RCC 7860 (cell line): ENCODE data around the gene CDH5.

ENCODE experiments used
- DNase-seq: peaks from one replicate; pipeline ENCODE4 v3.0.0-alpha.2; 2015; ENCODE audit warnings: low spot score
- FAIRE-seq: peaks from 2 replicates; lab custom pipeline; 2012; peaks lifted over from hg19 to GRCh38; lab: Jason Lieb, UNC

CDH5 gene

DNA sequence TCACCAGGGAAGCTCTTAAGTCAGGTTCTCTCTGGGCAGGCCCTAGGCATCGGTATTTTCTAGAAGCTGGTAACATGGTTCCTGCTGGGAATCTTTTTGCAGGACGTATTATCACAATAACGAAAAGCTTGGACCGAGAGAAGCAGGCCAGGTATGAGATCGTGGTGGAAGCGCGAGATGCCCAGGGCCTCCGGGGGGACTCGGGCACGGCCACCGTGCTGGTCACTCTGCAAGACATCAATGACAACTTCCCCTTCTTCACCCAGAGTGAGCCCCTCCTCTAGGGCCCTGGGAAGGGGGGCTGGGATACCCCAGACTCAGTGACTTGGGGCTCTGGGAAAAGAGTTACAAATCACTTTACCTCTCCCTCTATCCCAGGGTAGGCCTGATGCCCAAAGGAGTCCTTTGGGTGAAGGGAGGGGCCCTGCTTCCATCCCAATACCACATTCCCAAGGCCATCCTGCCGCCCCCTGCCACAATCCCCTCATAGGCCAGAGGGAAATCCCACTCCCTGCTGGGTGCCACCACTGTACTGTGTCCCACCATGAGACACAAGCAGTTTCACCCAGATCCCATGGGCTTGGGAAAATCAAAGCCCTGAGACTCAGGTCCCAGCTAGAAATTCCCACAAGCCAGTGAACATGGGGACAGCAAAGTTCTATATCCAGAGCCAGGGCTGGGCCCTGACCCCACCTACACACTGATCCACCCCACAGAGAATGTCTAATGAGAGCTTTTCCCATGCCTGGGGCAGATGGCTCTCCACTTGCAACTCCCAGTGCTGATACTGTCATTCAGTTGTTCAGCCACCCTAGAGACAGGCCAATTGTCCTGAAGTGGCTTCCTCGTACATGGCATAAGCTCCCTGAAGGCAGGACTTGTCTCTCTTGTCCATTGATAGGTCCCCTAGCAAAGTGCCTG is 23.0 kb downstream of the CDH5 start:
- DNase-seq (no peak), FAIRE-seq (no peak)

DNA sequence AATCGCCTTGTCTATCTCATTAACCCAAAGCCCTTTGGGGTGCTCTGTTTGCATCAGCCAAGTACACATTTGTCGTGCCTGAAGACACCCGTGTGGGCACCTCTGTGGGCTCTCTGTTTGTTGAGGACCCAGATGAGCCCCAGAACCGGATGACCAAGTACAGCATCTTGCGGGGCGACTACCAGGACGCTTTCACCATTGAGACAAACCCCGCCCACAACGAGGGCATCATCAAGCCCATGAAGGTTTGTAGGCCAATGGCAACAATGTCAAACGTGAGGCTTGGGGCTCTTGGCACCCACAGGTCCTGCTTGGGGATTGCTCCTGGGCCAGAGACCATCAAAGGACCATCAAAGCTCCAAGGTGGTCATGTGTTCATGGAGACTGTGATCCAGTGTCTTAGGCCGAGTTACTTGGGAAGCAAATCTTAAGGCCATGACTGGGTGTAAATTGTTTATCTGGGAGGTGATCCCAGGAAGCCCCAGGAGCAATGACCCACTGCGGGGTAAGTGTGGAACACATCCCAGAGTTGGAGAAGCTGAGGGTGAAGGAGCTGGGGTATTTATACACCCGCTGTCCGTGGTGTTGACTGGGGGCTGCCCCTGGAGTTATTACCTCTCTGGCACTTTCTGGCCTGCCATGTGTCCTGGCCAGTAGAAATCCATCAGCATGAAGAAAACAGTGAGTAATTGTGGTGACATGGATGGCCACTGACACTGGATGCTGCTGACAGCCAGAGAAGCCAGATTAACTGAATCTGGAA is 24.0 kb downstream of the CDH5 start:
- DNase-seq (no peak), FAIRE-seq (no peak)

DNA sequence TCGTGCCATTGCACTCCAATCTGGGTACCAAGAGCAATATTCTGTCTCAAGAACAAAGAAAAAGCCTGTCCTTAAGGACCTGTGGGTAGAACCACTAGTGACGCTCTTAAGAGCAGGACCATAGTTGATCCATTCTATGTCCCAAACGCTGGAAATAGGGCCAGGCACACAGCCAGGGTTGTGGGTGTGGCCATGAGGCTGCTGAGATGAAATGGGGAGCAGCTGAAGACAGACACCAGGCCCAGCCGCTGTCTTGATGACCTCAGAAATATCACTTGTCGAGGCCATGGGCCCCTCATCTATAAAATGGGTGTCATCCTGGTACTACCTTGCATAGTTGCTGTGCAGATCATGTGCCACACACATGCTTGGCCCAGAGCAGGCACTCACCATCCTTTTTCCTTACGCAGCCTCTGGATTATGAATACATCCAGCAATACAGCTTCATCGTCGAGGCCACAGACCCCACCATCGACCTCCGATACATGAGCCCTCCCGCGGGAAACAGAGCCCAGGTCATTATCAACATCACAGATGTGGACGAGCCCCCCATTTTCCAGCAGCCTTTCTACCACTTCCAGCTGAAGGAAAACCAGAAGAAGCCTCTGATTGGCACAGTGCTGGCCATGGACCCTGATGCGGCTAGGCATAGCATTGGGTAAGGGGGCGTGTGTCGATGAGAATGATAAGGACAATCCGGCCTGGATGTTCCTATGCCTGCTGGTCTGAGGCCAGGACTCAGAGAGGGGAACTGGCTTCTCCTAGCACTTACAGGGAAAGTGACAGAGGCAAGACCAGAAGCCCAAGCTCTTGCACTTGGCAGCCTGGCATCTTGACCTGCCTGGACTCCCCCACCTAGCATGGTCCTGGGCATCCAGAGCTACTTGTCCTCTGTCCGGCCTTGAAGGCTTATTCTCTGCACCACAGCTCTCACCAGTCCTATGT is 25.5 kb downstream of the CDH5 start:
- no peak for FAIRE-seq
- no peak for DNase-seq

DNA sequence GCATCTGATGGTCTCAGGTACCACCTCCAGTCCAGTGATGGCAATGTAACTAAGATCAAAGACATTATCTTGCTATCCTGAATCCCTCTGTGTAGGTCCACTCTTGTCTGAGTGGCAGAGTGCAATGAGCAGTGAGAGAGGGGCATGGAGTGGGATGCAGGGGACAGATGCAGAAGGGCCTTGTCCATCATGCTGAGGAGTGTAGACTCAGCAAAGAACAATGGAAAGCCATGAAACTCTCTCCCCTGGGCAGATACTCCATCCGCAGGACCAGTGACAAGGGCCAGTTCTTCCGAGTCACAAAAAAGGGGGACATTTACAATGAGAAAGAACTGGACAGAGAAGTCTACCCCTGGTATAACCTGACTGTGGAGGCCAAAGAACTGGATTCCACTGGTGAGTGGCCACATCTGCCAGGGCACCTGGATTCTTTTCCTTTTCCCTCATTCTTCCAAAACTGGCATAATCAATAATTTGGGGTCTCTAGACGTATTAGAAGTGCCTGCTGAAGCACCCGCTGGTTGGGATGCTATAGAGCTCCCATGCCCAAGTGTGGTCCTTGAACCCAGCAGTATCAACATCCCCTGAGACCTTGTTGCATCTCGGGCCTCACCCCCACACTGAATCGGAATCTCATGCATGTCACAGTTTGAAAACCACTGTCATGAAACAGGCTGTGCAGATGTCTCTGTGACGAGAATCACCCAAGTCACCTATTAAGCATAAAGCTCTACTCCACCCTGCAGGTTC is 29.5 kb downstream of the CDH5 start:
- FAIRE-seq (no peak), DNase-seq (no peak)

DNA sequence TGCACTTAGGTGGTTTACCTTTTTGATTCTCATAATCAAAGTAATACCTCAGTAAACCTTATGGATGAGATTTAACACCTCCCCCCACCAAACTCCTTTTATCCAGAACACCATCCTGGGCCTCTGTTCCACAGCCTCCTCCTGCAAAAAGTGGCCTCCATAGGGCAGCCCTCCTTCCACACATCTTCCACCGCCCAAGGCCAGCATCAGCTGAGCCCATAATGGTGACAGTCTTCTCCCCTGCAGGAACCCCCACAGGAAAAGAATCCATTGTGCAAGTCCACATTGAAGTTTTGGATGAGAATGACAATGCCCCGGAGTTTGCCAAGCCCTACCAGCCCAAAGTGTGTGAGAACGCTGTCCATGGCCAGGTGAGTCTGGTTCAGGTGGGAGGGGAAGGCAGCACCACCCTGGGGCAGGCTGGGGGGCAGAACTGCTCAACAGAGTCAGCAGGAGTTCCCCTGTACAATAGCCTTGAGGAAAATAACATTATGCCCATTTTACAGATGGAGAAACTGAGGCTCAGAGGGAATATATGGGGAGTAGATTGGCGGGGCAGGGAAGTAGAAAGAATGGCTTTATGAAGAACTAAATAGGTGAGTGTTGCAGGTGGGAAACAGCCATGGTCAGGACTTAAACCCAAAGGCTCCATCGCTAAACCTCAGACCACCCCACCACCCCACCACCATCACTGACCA is 31.4 kb downstream of the CDH5 start:
- FAIRE-seq (no peak), DNase-seq (no peak)

DNA sequence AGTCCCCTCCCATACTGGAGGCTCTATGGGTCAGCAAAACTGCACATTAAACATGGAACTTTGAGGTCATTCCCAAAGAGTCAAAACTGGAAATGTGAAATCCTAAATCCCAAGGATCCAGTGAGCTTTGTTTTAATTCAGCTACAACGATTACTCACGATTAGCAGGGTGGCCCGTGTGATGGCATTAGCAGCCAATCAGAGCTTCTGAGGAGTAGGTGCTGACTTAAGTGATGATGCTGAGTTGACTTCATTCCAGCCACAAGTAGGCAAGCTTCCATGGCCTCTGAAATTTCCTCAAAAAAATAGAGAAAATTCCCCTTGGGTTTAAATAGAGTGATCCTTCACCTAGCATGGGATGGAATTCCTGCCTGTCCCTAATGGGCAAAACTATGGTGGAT is 32.5 kb downstream of the CDH5 start:
- FAIRE-seq, result no peak

DNA sequence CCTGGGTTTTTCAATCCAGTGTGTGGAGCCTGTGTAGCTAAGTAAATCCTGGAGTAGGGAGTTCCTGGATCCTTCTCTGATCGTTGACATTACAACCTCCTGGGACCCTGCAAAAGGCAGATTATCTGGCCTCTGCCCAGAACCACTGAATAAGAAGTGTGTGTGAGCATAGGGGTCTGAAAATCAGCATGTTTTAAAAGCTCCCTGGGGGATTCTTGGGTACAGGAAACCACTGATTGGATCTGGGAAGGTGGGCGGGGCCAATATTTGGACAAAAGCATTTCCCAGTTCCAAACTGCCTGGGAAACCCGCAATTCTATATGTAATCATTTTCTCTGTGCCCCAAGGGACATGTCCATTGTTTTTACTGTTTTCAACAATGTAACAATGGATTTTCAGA is 33.4 kb downstream of the CDH5 start:
- DNase-seq (no peak), FAIRE-seq (no peak)

More for the DNA sequence above, 32.5 kb downstream of the CDH5 start:
- DNase-seq, result no peak

DNA sequence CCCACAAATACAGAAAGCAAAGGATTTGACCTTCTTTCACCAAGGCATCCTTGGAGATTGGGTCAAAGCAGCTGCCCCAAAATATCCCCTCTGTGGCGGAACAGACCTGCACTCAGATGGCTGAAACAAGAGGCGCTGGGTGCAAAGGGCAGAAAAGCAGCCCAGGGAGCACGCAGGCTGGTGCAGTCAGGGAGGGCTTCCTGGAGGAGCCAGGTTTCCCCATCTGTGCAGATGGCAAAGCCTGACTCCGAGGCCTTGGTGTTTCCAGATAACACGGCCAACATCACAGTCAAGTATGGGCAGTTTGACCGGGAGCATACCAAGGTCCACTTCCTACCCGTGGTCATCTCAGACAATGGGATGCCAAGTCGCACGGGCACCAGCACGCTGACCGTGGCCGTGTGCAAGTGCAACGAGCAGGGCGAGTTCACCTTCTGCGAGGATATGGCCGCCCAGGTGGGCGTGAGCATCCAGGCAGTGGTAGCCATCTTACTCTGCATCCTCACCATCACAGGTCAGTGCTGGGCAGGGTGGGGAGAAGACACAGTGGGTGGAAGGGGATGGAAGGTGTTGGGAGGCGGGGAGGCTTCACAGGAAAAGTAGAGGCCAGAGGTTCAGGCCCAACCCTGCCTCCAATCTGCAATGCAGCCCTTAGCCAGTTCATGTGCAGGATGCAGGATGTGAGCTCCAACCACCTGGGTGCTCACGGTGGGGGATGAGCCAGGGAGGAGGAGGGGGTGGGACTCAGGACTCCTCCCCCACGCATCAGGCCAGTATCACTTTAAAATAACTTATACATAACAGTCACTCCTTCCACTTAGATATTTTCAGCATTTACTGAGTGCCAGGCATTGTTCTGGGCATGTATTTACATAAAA is 34.3 kb downstream of the CDH5 start:
- FAIRE-seq, result no peak

DNA sequence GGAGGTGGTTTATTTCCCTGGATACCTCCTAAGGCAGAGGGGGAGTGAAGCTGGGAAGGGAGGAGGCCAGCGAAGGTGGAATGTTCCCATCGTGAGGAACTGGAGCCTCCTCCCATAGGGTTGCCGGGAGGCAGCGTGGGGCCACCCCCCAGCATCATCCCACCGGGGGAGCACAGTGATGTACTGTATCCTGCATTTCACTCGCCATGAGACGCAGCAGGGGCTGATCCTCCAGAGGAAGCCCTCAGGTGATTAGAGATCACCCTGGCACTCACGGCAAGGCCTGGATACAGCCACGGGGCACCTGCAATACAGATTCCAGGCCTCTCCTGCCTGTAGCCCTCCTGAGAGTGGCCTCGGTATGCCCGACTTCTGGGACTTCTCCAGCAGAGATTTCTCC is 35.1 kb downstream of the CDH5 start:
- DNase-seq (no peak), FAIRE-seq (no peak)

More for the DNA sequence above, 34.3 kb downstream of the CDH5 start:
- DNase-seq, result no peak

DNA sequence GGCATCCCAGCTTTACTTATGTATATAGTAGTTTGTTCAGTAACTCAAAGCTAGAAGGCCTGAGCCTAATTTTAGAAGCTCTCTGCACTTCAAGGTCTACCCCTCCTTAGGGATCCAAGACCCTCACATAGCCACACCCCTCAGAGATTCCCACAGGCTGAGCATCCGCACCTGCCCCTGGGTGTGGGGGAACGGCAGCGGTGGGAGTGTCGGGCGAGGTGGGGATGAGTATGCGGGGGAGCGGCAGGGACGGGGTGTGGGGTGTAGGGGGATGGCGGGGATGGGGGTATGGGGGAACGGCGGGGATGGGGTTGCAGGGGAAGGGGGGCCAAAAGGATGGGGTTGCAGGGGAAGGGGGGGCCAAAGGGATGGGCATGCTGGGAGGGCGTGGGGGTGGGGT is 35.7 kb downstream of the CDH5 start:
- FAIRE-seq, result no peak
- no peak for DNase-seq

DNA sequence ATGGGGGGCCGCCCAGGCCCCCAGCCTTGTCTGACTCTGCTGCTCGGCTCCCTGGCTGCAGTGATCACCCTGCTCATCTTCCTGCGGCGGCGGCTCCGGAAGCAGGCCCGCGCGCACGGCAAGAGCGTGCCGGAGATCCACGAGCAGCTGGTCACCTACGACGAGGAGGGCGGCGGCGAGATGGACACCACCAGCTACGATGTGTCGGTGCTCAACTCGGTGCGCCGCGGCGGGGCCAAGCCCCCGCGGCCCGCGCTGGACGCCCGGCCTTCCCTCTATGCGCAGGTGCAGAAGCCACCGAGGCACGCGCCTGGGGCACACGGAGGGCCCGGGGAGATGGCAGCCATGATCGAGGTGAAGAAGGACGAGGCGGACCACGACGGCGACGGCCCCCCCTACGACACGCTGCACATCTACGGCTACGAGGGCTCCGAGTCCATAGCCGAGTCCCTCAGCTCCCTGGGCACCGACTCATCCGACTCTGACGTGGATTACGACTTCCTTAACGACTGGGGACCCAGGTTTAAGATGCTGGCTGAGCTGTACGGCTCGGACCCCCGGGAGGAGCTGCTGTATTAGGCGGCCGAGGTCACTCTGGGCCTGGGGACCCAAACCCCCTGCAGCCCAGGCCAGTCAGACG is 36.2 kb downstream of the CDH5 start:
- DNase-seq, result no peak
- FAIRE-seq, result no peak

DNA sequence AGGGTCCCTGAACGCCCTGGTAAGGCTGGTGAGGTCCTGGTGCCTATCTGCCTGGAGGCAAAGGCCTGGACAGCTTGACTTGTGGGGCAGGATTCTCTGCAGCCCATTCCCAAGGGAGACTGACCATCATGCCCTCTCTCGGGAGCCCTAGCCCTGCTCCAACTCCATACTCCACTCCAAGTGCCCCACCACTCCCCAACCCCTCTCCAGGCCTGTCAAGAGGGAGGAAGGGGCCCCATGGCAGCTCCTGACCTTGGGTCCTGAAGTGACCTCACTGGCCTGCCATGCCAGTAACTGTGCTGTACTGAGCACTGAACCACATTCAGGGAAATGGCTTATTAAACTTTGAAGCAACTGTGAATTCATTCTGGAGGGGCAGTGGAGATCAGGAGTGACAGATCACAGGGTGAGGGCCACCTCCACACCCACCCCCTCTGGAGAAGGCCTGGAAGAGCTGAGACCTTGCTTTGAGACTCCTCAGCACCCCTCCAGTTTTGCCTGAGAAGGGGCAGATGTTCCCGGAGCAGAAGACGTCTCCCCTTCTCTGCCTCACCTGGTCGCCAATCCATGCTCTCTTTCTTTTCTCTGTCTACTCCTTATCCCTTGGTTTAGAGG is 37.1 kb downstream of the CDH5 start:
- no peak for FAIRE-seq
- no peak for DNase-seq

DNA sequence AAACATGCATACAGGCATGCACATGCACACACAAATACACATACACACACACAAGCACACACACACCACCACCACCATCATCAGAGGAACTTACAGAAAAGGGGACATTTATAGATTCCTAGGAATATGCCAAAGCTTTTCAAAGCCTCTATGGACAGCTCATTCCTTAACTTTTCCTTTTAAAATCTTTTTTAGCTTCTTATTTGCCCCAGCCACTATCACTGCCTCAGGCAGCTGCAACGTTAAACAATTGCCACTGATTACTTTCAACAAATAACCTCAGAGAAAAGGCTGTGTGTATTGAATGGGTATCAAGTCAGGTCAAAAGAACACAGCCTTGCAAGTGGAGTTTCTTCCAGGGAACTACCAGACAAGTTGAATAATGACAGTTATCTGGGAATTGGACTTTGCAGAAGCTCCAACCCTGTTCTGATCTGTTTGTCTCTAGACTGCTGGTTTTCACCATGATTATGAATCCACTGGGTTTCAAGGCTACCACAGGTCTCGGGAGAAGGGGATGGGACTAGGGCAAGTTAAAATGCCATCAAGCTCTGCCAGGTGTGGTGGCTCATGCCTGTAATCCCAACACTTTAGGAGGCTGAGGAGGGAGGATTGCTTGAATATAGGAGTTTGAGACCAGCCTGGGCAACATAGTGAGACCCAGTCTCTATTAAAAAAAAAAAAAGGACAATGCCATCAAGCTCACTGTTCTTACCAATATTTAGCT is 38.7 kb downstream of the CDH5 start:
- FAIRE-seq (no peak), DNase-seq (no peak)

DNA sequence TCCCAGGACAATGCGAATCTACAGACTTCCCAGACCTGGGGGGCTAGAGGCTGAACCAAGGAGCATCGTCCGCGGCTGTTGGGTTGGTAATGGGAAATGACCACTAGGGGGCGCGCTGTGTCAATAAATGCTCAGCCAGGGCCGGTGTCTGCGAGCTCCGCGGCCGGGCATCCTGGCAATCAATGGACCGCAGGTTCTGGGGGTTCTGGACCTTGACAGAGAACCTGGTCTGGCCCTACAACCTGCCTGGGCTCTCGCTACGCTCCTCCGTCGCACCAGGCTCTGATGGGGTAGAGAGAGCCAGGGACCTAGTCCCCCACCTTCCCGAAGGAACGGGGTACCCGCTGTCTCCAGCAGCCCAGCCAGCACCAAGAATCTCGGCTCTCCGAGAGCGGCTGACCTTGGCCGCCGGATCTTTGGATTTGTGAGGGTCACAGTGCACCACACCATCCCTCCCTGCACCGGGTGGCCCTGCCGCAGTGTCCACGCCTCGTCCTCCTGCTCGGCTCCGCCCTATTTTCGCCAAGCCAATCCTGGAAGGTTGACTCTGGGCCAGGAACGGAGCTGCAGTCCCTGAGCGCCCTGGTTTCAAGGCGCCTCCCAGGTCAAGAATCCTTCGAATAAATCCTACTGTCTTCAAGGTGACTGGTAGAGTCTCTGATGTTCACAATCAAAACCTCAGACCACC is 40.2 kb downstream of the CDH5 start:
- DNase-seq (peak; percentile 37), FAIRE-seq (no peak)

DNA sequence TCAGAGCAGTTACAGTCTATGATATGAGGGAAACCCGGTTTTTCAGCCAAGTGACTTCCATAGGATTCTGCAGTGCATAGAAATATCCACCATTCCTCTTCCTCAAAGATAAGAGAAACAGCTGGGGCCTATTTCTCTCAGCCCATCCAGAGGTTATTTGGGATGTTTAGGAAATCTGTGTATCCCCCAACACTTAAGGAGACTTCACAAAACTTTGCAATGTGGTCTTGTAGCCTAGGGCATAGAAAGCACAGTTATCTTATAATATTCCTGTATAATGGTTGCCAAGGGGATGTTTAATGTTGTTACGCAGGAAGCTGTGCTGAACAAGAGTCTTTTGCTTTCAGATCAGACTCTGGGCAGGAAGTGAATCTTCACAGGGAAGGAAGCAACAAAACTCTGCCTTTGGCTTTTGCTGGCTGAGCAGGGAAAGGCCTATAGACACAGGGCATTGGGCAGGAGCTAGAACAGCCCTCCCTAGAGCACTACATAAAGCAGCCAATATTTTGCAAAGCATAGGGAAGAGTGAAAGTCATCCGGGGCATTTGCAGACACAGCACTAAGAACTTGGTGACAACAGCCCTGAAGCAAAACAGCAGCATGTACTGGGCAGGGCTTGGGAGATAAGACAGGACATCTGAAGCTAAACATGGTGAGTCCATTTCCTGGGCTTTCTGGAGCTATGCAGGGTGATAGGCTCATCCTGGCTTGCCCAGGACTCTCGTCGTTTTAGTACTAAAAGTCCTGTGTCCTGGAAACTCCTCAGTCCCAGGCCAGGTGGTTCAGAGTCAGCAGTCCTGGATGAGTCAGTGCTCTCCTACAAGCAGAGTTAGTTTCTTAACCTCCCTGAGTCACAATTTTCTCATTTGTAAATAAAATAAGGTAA is 41.9 kb downstream of the CDH5 start:
- peak; percentile 84 for FAIRE-seq

DNA sequence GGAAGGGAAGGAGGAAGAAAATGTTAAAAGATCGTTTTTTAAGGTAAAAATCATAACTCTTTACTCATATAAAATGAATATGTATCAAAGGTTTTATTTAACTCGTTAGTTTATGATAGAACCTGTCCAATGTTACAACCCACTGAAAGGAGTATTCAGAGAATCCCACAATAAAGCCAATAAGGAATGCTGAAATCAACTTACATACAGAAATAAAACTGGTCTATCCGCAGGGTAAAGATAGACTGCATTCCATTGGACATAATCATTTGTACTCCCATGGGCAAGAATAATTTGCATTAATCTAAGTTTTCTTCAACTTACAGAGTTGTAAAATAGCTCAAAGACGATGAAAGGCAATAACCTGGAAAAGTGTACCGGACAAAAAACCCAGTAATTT is 42.7 kb downstream of the CDH5 start:
- peak; percentile 17 for DNase-seq
- no peak for FAIRE-seq

More for the DNA sequence above, 41.9 kb downstream of the CDH5 start:
- DNase-seq, result peak; percentile 76
